CD4-positive, alpha-beta memory T cell (primary cell): ENCODE results near the gene TBCD. TPM values are rescaled to one million over a fixed set of nuclear protein-coding genes. Genes with fewer than 3 reads are reported as not detected.

Experiments
- CTCF ChIA-PET: fragments of 350-600 bp; sonication (Branson Sonifier 250); formaldehyde crosslinking; loops from one replicate; lab custom pipeline; 2021; ENCODE audit warnings: inconsistent platforms; ENCODE audit not compliant: partially characterized antibody; lab: Charles Lee
- POLR2A ChIA-PET: fragments of 350-600 bp; sonication (Branson Sonifier 250); formaldehyde crosslinking; loops from one replicate; lab custom pipeline; 2021; ENCODE audit not compliant: partially characterized antibody; lab: Charles Lee
- DNase-seq, 5 donors: peaks; one replicate each; pipeline versions ENCODE4 v3.0.0 to v3.0.0-alpha.2; 2020 to 2022; ENCODE audit warnings: mixed read lengths in 1 of 5
- H3K27ac ChIP-seq: one replicate; pipeline ENCODE4 v1.7.0; 2013; ENCODE audit warnings: low read depth, low read length
- H3K27me3 ChIP-seq: 2 replicates; pipeline ENCODE4 v1.7.0; 2013; ENCODE audit warnings: mild to moderate bottlenecking, low read length, moderate library complexity; ENCODE audit not compliant: insufficient read depth
- H3K36me3 ChIP-seq: 2 replicates; pipeline ENCODE4 v1.7.0; 2013; ENCODE audit warnings: mild to moderate bottlenecking, low read length, moderate library complexity; ENCODE audit not compliant: insufficient read depth
- H3K4me1 ChIP-seq: 2 replicates; pipeline ENCODE4 v1.7.0; 2013; ENCODE audit warnings: mild to moderate bottlenecking, low read length, moderate library complexity; ENCODE audit not compliant: insufficient read depth
- H3K4me3 ChIP-seq, 2 donors: one replicate each; pipeline ENCODE4 v1.7.0; 2013; ENCODE audit warnings: low read length in 2 of 2, mild to moderate bottlenecking in 1 of 2
- H3K9me3 ChIP-seq, 2 donors: one replicate each; pipeline ENCODE4 v1.7.0; 2013; ENCODE audit warnings: low read length in 2 of 2, control low read depth in 1 of 2; ENCODE audit not compliant: control insufficient read depth in 1 of 2
- H3K27ac Mint-ChIP-seq, 7 donors: one replicate each; pipeline ENCODE4 v1.8.0; 2020 to 2021; ENCODE audit warnings: mixed read lengths in 7 of 7, mild to moderate bottlenecking in 6 of 7, inconsistent platforms in 3 of 7, moderate library complexity in 3 of 7
- H3K27me3 Mint-ChIP-seq, 2 donors: one replicate each; pipeline ENCODE4 v1.8.0; 2020 to 2021; ENCODE audit warnings: mixed read lengths in 2 of 2
- H3K36me3 Mint-ChIP-seq, 2 donors: one replicate each; pipeline ENCODE4 v1.8.0; 2020 to 2021; ENCODE audit warnings: mixed read lengths in 2 of 2, inconsistent platforms in 1 of 2, mild to moderate bottlenecking in 1 of 2
- H3K4me1 Mint-ChIP-seq, 4 donors: one replicate each; pipeline ENCODE4 v1.8.0; 2020 to 2021; ENCODE audit warnings: mixed read lengths in 4 of 4, mild to moderate bottlenecking in 1 of 4
- H3K4me3 Mint-ChIP-seq, 8 donors: one replicate each; pipeline ENCODE4 v1.8.0; 2020 to 2021; ENCODE audit warnings: mixed read lengths in 8 of 8, mild to moderate bottlenecking in 7 of 8, moderate library complexity in 6 of 8, inconsistent platforms in 3 of 8
- H3K9me3 Mint-ChIP-seq, 8 donors: one replicate each; pipeline ENCODE4 v1.8.0; 2020 to 2021; ENCODE audit warnings: mixed read lengths in 8 of 8, mild to moderate bottlenecking in 5 of 8, inconsistent platforms in 3 of 8, moderate library complexity in 1 of 8
- intact Hi-C: fragments of 100-400 bp; cut with micrococcal nuclease; formaldehyde crosslinking; loops from one replicate; pipeline ENCODE4 v1.15.1; 2023
- polyA plus RNA-seq, 2 donors: library from polyadenylated mRNA; unstranded; fragments of 300-500 nt; fragmentation: Illumina TruSeq; gene quantifications; one replicate each; pipeline ENCODE4 v1.2.3, GENCODE V29; 2021
- total RNA-seq, 2 experiments: library from RNA; stranded (reverse); gene quantifications; one replicate each; pipeline ENCODE4 v1.2.3, GENCODE V29; 2021

Gene TBCD
- total and polyA plus RNA-seq, 4 experiments from 2014 or later = 102 to 263 (median 192) TPM

DNA sequence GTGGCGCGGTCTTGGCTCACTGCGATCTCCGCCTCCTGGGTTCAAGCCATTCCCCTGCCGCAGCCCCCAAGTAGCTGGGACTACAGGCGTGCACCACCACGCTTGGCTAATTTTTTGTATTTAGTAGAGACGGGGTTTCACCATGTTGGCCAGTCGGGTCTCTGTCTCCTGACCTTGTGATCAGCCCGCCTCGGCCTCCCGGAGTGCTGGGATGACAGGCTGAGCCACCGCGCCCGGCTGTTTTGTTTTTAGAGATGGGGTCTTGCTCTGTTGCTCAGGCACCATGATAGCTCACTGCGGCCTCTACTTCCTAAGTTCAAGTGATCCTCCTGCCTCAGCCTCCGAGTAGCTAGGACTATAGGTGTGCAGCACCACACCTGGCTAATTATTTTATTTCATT is 60.7 kb downstream of the TBCD start:
- Histone ChIP-seq H3K4me1 (no peaks in the 10 kb centered on the region), H3K36me3 (peaks cover 16% of the 10 kb centered on the region), H3K27ac (no peak overlapping the region), H3K9me3 (no peaks in the 10 kb centered on the region), H3K27me3 (no peaks in the 10 kb centered on the region), H3K4me3 (no peak overlapping the region)
- intact Hi-C loops = no loop called here
- H3K36me3 Mint-ChIP-seq = peaks cover 31 to 45% of the 10 kb centered on the region in 2 donors
- no peak overlapping the region for H3K4me3 Mint-ChIP-seq
- peaks cover 2 to 13% (median 10%) of the 10 kb centered on the region in 4 donors for H3K4me1 Mint-ChIP-seq
- H3K9me3 Mint-ChIP-seq = no peaks in the 10 kb centered on the region
- no peak for DNase-seq
- CTCF ChIA-PET = no interaction called here
- no peaks in the 10 kb centered on the region for H3K27me3 Mint-ChIP-seq
- POLR2A ChIA-PET = no interaction called here
- no peak overlapping the region for H3K27ac Mint-ChIP-seq

DNA sequence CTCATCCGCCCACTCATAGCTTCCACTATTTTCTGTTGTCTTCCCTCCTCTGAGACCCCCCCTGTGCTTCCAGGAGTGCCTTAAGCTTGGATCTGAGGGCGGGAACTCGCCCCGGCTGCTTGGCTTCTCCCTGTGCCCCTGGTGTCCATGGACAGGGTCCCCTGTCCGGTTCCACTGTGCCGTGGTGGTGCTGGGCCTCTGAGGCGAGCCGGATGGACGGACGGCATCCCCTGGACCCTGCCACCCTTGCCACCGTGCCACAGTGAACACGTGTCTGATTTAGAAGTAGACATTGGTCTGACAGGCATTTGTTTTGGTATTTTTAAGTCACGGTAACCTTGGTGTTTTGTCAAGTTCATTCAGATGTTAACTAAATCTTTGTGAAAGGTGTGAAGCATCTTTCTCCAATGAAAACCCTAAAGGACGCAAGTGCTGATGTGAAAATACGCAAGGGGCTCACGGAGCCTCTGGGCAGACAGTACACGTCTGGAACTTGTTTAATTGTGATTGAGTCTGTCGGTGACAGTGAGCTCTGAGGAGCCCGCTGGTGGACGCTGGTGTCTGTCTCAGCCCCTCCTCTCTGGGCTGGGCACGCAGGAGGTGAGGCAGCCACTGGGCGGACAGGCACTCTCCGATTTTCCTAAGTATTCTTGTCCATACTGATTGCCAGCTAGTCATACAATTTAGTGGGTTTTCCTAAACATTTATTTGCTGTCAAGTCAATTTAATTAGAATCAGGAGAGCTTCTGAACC is 61.6 kb downstream of the TBCD start:
- Mint-ChIP-seq H3K27ac (no peak overlapping the region), H3K4me3 (no peak overlapping the region), H3K36me3 (peaks cover 39 to 51% of the 10 kb centered on the region in 2 donors), H3K9me3 (peaks cover 0 to 1% (median 0%) of the 10 kb centered on the region in 8 donors), H3K27me3 (no peaks in the 10 kb centered on the region), H3K4me1 (peaks cover 2 to 13% (median 10%) of the 10 kb centered on the region in 4 donors)
- POLR2A ChIA-PET = no interaction called here
- no peak overlapping the region for H3K4me3 ChIP-seq
- H3K36me3 ChIP-seq = peaks cover 16% of the 10 kb centered on the region
- CTCF ChIA-PET = no interaction called here
- intact Hi-C loops = no loop called here
- DNase-seq = no peak
- H3K4me1 ChIP-seq = no peaks in the 10 kb centered on the region
- no peak overlapping the region for H3K27ac ChIP-seq
- no peaks in the 10 kb centered on the region for H3K27me3 ChIP-seq
- H3K9me3 ChIP-seq = no peaks in the 10 kb centered on the region

DNA sequence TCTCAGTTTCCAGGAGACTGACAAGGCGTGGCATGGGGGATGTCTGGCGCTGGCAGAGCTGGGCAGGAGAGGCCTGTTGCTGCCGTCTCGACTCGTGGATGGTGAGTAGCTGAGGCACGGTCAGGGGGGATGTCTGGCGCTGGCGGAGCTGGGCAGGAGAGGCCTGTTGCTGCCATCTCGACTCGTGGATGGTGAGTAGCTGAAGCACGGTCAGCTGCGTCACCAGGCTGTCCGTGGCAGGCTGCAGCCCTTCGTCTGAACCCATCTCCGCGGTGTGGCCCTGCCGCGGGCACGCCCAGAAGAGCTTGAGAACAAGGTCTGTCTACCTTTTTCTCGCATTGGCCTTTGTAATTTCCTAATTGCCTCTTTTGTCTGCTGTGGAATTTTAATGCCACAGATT is 63.0 kb downstream of the TBCD start:
- no peak overlapping the region for H3K4me3 Mint-ChIP-seq
- H3K9me3 ChIP-seq = no peaks in the 10 kb centered on the region
- H3K4me1 ChIP-seq = no peaks in the 10 kb centered on the region
- no peak for DNase-seq
- H3K4me1 Mint-ChIP-seq = peaks cover 2 to 13% (median 10%) of the 10 kb centered on the region in 4 donors
- no peaks in the 10 kb centered on the region for H3K27me3 Mint-ChIP-seq
- H3K4me3 ChIP-seq = no peak overlapping the region
- H3K9me3 Mint-ChIP-seq = peaks cover 0 to 5% (median 0%) of the 10 kb centered on the region in 8 donors
- peak overlapping the region in 2 of 7 donors; percentile 5 to 53 for H3K27ac Mint-ChIP-seq
- H3K27me3 ChIP-seq = no peaks in the 10 kb centered on the region
- peaks cover 16% of the 10 kb centered on the region for H3K36me3 ChIP-seq
- no peak overlapping the region for H3K27ac ChIP-seq
- peaks cover 47 to 53% of the 10 kb centered on the region in 2 donors for H3K36me3 Mint-ChIP-seq
- ChIA-PET POLR2A (no interaction called here), CTCF (interaction anchor here (1.2 kb wide), 1 partner anchor 85 kb away, joined by 3 read pairs; no protein-coding TSS in a partner anchor)
- intact Hi-C loops = no loop called here

DNA sequence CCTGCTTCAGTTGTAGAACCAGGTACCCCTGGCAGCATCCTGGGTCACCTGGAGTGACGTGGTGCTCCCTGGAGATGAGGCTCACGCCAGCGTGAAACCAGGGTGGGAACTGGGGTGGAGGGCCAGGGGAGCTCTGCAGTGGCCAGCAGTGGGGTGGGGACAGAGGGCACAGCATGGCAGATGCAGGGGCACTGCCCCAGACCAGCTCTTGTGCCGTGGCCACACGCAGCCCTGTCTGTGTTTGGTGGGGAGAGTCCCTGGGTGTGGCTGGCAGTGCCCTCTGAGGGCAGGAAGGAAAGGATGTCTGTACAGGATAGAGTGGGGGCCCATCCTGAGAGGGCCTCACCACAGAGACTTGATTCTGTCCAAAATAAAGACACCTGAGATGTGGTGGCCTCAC is 63.5 kb downstream of the TBCD start:
- Mint-ChIP-seq H3K27me3 (no peaks in the 10 kb centered on the region), H3K4me3 (no peak overlapping the region), H3K4me1 (peaks cover 2 to 16% (median 10%) of the 10 kb centered on the region in 4 donors), H3K36me3 (peaks cover 50 to 55% of the 10 kb centered on the region in 2 donors), H3K9me3 (peaks cover 1 to 7% (median 2%) of the 10 kb centered on the region in 8 donors), H3K27ac (peak overlapping the region in 3 of 7 donors; percentile 21 to 64 (median 52))
- DNase-seq = no peak
- intact Hi-C loops = no loop called here
- ChIA-PET POLR2A (no interaction called here), CTCF (interaction anchor here (1.2 kb wide), 1 partner anchor 85 kb away, joined by 3 read pairs; no protein-coding TSS in a partner anchor)
- H3K4me3 ChIP-seq = no peak overlapping the region
- H3K27ac ChIP-seq = no peak overlapping the region
- no peaks in the 10 kb centered on the region for H3K27me3 ChIP-seq
- no peaks in the 10 kb centered on the region for H3K9me3 ChIP-seq
- H3K36me3 ChIP-seq = peaks cover 16% of the 10 kb centered on the region
- no peaks in the 10 kb centered on the region for H3K4me1 ChIP-seq

DNA sequence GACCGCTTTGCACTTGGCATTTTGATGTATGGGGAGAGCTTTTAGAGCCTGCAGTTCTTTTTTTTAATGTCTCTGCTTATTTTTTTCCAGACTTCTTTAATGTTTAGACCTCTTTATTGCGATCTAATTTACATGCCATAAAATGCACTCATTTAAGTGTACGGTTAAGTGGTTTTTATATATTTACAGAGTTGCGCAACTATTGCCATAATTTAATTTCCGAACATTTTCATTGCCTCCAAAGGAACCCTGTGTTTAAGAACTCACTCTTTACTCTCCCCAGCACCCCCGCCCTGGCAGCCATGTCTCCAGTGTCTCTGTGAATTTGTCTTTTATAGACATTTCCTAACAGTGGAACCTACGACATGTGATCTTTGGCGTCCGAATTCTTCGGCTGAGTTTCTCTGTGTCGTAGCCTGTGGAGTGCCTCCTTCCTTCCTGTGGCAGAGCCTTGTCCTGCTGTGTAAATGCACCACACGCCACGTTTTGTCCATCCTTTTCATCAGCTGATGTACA is 64.0 kb downstream of the TBCD start:
- intact Hi-C loops = no loop called here
- H3K36me3 Mint-ChIP-seq = peaks cover 54 to 55% of the 10 kb centered on the region in 2 donors

DNA sequence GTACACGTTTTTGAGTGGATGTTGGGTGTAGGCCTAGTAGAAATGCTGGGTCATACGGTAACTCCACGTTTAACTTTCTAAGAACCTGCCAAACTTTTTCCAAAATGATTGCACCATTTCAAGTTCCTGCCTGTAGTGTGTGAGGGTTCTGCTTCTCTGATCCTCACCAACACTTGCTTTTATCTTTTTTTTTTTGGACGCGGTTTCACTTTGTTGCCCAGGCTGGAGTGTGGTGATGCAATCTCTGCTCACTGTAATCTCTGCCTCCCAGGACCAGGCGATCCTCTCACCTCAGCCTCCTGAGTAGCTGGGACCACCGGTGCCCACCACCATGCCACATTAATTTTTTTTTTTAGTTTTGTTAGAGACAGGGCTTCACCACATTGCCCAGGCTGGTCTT is 64.5 kb downstream of the TBCD start:
- H3K27ac Mint-ChIP-seq = no peak overlapping the region

More for the DNA sequence above, 64.0 kb downstream of the TBCD start:
- H3K27me3 ChIP-seq = no peaks in the 10 kb centered on the region
- ChIA-PET CTCF (interaction anchor here (1.2 kb wide), 1 partner anchor 84 kb away, joined by 3 read pairs; no protein-coding TSS in a partner anchor), POLR2A (no interaction called here)
- H3K4me1 ChIP-seq = no peaks in the 10 kb centered on the region
- DNase-seq = no peak
- H3K4me1 Mint-ChIP-seq = peaks cover 2 to 18% (median 10%) of the 10 kb centered on the region in 4 donors
- H3K4me3 Mint-ChIP-seq = no peak overlapping the region
- peaks cover 4 to 12% (median 5%) of the 10 kb centered on the region in 8 donors for H3K9me3 Mint-ChIP-seq
- no peak overlapping the region for H3K4me3 ChIP-seq
- no peaks in the 10 kb centered on the region for H3K9me3 ChIP-seq
- H3K27ac Mint-ChIP-seq = peak overlapping the region in 2 of 7 donors; percentile 21 to 64
- H3K36me3 ChIP-seq = peaks cover 16% of the 10 kb centered on the region
- H3K27ac ChIP-seq = no peak overlapping the region
- no peaks in the 10 kb centered on the region for H3K27me3 Mint-ChIP-seq

DNA sequence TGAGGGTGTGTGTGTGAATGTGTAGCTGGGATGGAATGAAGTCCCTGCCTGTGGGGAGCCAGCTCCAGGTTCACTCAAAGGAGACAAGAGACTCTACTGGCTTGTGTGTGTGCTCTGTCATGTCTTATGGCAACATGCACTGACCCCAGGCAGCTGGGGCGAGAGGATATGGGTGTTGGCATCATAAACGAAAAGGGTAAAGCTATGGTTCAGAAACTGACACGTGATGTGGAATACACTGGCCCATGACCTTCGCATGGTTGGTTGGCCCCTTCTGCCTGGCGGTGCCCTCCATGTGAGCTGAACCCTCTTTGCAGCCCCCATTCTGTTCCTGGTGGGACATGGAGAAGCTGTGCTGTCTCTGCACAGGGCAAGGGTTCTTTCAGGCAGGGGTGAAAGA is 66.1 kb downstream of the TBCD start:
- POLR2A ChIA-PET = no interaction called here
- no peaks in the 10 kb centered on the region for H3K4me1 ChIP-seq
- Mint-ChIP-seq H3K9me3 (peaks cover 4 to 12% (median 5%) of the 10 kb centered on the region in 8 donors), H3K36me3 (peaks cover 57 to 68% of the 10 kb centered on the region in 2 donors), H3K27ac (peak overlapping the region in 1 of 7 donors; percentile 39), H3K4me1 (peaks cover 6 to 19% (median 13%) of the 10 kb centered on the region in 4 donors), H3K27me3 (no peaks in the 10 kb centered on the region), H3K4me3 (peak overlapping the region in 1 of 8 donors; percentile 5)
- intact Hi-C loops = no loop called here
- H3K9me3 ChIP-seq = no peaks in the 10 kb centered on the region
- CTCF ChIA-PET = interaction anchor here (1.3 kb wide), 1 partner anchor 15 kb away, joined by 3 read pairs; no protein-coding TSS in a partner anchor
- H3K27ac ChIP-seq = no peak overlapping the region
- H3K36me3 ChIP-seq = peaks cover 16% of the 10 kb centered on the region
- H3K4me3 ChIP-seq = no peak overlapping the region
- no peak for DNase-seq
- H3K27me3 ChIP-seq = no peaks in the 10 kb centered on the region

More for the DNA sequence above, 64.5 kb downstream of the TBCD start:
- Histone ChIP-seq H3K36me3 (peaks cover 16% of the 10 kb centered on the region), H3K4me1 (no peaks in the 10 kb centered on the region), H3K27me3 (no peaks in the 10 kb centered on the region), H3K9me3 (no peaks in the 10 kb centered on the region), H3K4me3 (no peak overlapping the region), H3K27ac (no peak overlapping the region)
- intact Hi-C loops = no loop called here
- DNase-seq = no peak
- no peak overlapping the region for H3K4me3 Mint-ChIP-seq
- peaks cover 57 to 58% of the 10 kb centered on the region in 2 donors for H3K36me3 Mint-ChIP-seq
- H3K4me1 Mint-ChIP-seq = peaks cover 2 to 18% (median 10%) of the 10 kb centered on the region in 4 donors
- ChIA-PET POLR2A (no interaction called here), CTCF (no interaction called here)
- H3K27me3 Mint-ChIP-seq = no peaks in the 10 kb centered on the region
- H3K9me3 Mint-ChIP-seq = peaks cover 4 to 12% (median 5%) of the 10 kb centered on the region in 8 donors
